HL-60 (cell line): ENCODE results near the gene ZNF408.

Experiments used
- GABPA ChIP-seq: IDR thresholded peaks from 2 replicates; pipeline ENCODE4 v1.6.1; 2012; ENCODE audit warnings: low read depth
- POLR2AphosphoS5 ChIP-seq: IDR thresholded peaks from 2 replicates; pipeline ENCODE4 v1.6.1; 2012; ENCODE audit warnings: low read depth
- TF ChIP-seq, protein P1 (sequence below): IDR thresholded peaks from one replicate; pipeline ENCODE4 v1.5.1; 2011; ENCODE audit warnings: low read length, control low read depth, inconsistent platforms; ENCODE audit not compliant: insufficient read depth
- TF ChIP-seq, protein P2 (sequence below): IDR thresholded peaks from 2 replicates; pipeline ENCODE4 v1.6.1; 2012; ENCODE audit warnings: low read depth; ENCODE audit not compliant: insufficient replicate concordance

DNA sequence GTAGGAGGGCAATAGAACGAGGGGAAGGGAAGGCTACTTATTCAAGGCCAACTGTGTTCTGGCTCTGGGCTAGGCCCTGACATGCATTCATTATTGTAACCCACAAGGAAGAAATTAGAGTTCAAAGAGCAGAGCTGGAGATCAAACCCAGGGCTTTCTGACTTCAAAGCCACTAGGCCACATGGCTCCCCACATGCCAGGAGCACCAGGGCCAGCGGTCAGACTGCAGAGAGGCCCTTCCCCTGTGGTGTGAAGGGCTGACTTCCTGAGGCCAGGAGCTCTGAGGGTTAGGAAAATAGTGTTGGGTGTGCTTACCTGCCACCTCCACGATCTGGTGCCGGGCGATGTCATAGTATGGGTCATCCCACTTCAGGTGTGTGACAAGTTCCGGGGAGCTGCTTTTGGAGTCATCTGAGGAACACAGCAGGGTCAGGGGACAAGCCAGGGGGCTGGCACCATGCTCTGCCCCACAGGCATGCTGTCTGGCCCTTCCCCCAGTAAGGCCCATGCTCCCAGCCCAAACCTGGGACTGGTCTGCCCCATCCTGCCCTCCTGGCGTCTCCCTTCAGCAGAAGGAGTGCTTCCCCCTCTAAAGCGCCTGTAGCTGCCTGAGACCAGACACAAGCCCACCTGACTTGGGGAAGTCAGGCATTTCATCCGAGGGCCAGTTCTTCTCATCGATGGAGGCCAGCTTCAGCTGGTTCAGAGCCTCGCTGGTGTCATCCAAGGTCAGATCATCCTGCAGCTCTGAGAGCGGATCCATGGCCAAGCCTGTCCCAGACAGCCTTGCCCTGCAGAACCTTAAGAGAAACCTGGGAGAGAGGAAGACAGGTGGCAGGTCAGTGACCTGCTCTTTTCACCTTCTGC lies 5.3 kb upstream of the ZNF408 start:
- TF ChIP-seq, protein P1, sequence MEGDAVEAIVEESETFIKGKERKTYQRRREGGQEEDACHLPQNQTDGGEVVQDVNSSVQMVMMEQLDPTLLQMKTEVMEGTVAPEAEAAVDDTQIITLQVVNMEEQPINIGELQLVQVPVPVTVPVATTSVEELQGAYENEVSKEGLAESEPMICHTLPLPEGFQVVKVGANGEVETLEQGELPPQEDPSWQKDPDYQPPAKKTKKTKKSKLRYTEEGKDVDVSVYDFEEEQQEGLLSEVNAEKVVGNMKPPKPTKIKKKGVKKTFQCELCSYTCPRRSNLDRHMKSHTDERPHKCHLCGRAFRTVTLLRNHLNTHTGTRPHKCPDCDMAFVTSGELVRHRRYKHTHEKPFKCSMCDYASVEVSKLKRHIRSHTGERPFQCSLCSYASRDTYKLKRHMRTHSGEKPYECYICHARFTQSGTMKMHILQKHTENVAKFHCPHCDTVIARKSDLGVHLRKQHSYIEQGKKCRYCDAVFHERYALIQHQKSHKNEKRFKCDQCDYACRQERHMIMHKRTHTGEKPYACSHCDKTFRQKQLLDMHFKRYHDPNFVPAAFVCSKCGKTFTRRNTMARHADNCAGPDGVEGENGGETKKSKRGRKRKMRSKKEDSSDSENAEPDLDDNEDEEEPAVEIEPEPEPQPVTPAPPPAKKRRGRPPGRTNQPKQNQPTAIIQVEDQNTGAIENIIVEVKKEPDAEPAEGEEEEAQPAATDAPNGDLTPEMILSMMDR: no peak
- TF ChIP-seq, protein P2, sequence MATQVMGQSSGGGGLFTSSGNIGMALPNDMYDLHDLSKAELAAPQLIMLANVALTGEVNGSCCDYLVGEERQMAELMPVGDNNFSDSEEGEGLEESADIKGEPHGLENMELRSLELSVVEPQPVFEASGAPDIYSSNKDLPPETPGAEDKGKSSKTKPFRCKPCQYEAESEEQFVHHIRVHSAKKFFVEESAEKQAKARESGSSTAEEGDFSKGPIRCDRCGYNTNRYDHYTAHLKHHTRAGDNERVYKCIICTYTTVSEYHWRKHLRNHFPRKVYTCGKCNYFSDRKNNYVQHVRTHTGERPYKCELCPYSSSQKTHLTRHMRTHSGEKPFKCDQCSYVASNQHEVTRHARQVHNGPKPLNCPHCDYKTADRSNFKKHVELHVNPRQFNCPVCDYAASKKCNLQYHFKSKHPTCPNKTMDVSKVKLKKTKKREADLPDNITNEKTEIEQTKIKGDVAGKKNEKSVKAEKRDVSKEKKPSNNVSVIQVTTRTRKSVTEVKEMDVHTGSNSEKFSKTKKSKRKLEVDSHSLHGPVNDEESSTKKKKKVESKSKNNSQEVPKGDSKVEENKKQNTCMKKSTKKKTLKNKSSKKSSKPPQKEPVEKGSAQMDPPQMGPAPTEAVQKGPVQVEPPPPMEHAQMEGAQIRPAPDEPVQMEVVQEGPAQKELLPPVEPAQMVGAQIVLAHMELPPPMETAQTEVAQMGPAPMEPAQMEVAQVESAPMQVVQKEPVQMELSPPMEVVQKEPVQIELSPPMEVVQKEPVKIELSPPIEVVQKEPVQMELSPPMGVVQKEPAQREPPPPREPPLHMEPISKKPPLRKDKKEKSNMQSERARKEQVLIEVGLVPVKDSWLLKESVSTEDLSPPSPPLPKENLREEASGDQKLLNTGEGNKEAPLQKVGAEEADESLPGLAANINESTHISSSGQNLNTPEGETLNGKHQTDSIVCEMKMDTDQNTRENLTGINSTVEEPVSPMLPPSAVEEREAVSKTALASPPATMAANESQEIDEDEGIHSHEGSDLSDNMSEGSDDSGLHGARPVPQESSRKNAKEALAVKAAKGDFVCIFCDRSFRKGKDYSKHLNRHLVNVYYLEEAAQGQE: no peak
- no peak for TF ChIP-seq GABPA
- no peak for TF ChIP-seq POLR2AphosphoS5
